PFSK-1 (cell line): ENCODE results near the gene ZFAND3.

Experiments used
- POLR2AphosphoS5 ChIP-seq: IDR thresholded peaks from 2 replicates; pipeline ENCODE4 v1.6.1; 2012; ENCODE audit warnings: low read depth, mild to moderate bottlenecking, control low read depth, low read length, moderate library complexity
- REST ChIP-seq, 2 experiments: IDR thresholded peaks; 2 replicates each; pipeline versions ENCODE4 v1.6.1 to v1.8.0; 2011 to 2012; ENCODE audit warnings: low read depth in 2 of 2, low read length in 2 of 2, control low read depth in 1 of 2, inconsistent platforms in 1 of 2, mild to moderate bottlenecking in 1 of 2, moderate library complexity in 1 of 2; ENCODE audit not compliant: insufficient read depth in 1 of 2
- SIN3A ChIP-seq: IDR thresholded peaks from 2 replicates; pipeline ENCODE4 v1.6.1; 2012; ENCODE audit warnings: mild to moderate bottlenecking, low read length, moderate library complexity, borderline replicate concordance; ENCODE audit not compliant: insufficient read depth
- TAF1 ChIP-seq: IDR thresholded peaks from 2 replicates; pipeline ENCODE4 v1.6.1; 2012; ENCODE audit warnings: low read length, control low read depth, borderline replicate concordance; ENCODE audit not compliant: insufficient read depth

GRCh38 chr6:38153076-38153797, 333.7 kb downstream of the ZFAND3 start:
- no peak for TF ChIP-seq SIN3A
- no peak for TF ChIP-seq POLR2AphosphoS5
- TF ChIP-seq REST (IDR thresholded peaks at IDR 0.05; ENCODE audit: insufficient read depth in 1 of 2, low read depth in 2 of 2, low read length in 2 of 2) = no peak
- TF ChIP-seq TAF1 = no peak
